Medulla oblongata (tissue), 1 donor: ENCODE measurements around the gene SEPTIN2.
"Not testable (repeated sequence)": the region's sequence is repeated elsewhere in the genome, so short reads cannot be mapped to it uniquely, and the experiment has no call there.

Source experiments
- DNase-seq: peaks from one replicate; pipeline ENCODE4 v3.0.0-alpha.2; 2015; ENCODE audit errors: extremely low spot score

Gene SEPTIN2

DNA sequence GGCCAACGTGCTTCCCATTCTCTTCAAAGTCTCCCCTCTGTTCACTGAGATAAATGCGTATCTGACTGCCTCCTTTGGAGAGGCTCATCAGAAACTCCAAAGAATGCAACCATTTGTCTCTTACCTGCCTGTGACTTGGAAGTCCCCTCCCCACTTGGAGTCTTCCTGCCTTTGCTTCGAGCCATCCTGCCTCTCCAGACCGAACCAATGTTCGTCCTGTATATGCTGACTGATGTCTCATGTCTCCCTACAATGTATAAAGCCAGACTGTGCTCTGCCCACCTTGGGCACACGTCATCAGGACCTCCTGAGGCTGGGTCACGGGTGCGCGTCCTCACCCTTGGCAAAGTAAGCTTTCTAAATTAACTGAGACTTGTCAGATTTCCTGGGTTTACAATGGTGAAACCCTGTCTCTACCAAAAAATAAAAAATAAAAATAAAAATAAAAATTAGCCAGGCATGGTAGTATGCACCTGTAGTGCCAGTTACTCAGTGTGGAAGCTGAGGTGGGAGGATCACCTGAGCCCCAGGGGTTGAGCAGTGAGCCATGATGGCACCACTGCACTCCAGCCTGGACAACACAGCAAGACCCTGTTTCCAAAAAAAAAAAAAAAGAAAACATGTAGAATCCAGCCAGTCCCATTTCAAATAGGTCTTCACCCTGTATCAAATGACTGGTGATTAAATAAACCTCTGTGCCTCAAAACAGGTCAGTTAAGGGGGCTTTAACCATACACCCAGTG lies 29.2 kb upstream of the SEPTIN2 start:
- no peak for DNase-seq

DNA sequence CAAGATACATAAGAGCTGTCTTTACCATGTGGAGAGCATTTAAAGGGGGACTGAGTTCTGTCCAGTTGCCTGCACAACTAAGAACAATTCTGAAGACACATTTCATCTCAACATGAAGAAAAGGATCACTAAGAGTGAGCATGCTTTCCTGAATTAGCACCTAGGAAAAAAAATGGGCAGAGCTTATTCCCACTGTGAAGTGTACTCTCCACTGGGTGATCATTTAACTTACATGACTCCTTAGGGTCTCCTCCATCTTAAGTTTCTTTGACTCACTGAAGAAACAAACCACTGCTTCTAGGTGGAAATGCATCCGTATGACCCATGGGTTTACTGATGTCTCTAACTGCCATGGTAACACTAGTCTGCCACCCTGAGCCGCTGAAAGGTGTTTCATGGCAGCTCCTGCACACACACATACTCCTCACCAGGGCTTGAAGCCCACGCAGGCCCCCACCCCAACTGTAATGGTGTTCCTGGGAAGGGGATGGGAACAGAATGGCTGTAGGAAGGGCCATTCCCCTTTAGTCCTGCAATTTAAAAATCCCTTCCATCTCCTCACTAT lies 27.3 kb upstream of the SEPTIN2 start:
- DNase-seq = no peak

DNA sequence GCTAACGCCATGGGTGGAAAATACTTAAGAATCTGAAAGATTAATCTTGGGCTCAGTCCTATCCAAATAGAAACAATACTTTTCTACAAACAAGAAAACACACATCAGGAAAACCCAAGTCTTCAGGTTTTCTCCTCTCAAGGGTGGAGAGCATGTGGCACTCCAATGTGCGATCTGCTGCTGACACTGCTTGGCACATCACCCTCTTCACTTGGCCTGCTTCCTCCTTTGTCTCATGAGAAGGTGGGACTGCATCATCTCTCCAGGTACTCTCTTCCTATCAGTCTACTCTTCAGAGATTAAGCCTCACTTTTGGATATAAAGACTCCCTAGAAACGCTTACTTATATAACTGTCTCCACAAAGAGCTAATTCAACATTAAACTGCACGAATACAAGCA lies 26.7 kb upstream of the SEPTIN2 start:
- no peak for DNase-seq

DNA sequence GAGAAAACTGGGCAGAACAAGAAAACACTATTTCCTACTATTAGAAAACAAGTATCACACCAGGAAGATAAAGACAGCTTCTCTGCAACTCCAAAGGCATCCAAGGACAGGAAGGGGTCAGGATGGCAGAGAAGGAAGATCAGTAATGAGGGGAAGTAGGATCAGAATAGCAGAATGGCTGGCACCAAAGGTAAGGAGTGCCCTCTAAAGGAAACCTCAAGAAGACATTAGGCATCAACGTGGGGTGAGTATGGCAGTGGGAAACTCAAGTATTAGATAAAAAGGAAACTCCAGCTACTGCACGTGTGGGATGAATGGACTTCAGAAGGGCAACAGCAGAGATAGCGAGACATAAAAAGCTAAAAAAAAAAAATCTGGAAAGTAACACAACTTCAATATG lies 26.1 kb upstream of the SEPTIN2 start:
- DNase-seq = no peak

DNA sequence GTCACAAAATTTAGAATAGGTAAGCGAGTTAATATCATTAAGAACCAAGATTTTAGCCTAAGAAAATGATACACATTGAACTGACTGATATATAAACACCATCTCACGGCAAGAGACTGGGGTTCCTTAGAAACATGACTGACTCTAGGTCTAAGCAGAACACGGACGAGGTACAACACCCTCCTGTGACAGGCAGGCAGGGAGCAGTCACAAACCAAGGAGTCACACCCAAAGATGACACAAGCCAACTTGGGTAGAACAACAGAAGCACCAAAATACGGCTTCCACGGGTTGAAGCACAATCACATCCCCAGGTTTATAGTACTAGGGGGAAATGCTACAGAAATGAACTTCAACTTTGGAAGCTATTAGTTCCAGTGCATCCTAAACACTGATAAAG lies 24.6 kb upstream of the SEPTIN2 start:
- DNase-seq = no peak

DNA sequence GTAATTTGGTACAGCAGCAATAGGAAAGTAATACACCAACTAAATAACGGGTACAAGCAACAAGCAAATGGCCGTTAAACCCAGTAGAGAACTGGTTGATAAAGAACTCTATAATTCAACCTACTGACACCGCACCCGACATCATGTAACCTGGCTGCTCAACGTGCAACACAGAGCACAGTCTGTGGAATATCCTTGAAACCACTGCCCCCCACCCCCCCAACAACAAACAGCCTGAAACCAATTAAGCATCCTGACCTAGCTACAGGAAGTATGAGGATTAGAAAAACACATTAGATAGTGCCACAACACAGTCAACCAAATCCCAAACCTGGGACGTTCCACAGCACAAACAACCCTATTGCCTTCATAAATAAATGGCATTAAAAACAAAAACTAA lies 23.7 kb upstream of the SEPTIN2 start:
- no peak for DNase-seq

DNA sequence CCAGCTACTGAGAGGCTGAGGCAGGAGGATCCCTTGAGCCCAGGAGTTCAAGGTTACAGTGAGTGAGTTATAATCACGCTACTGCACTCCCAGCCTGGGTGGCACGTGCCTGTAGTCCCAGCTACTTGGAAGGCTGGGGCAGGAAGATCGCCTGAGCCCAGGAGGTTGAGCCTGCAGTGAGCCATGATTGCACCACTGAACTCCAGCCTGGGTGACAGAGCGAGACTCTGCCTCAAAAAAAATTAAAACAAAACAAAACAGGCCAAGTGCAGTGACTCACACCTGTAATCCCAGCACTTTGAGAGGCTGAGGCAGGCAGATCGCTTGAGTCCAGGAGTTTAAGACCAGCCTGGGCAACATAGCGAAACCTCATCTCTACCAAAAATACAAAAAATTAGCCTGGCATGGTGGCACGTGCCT lies 22.3 kb upstream of the SEPTIN2 start:
- not testable (repeated sequence) for DNase-seq

DNA sequence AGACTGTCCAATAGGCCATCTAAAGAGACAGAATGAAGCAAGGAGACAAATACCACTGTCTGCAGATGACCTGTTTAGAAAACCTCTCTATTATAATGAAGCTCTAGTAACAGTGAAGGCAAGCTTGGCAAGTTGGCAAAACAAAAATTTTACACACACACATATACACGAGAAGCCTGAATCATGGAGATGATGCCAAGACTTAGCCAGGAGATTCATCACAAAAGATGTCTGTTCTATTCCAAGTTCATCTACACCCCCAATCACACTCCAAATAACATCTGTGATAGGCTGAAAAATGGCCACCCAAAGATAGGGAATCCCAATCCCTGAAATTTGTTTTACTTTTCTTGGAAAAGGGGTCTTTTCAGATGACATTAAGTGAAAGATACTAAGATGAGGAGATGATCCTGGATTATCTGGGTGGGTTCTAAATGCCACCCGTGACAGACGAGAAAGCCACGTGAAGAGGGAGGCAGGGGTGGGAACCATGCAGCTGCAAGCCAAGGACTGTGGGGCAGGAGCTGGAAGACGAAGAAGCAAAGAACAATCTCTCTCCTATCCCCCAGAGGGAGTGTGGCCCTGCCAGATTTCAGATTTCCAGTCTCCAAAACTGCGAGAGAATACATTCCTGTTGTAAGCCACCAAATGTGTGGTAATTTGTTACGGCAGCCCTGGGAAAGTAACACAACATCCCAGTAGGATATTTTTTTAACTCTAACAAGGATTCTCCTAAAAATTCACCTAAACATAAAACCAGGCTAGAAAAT lies 20.2 kb upstream of the SEPTIN2 start:
- DNase-seq = no peak

DNA sequence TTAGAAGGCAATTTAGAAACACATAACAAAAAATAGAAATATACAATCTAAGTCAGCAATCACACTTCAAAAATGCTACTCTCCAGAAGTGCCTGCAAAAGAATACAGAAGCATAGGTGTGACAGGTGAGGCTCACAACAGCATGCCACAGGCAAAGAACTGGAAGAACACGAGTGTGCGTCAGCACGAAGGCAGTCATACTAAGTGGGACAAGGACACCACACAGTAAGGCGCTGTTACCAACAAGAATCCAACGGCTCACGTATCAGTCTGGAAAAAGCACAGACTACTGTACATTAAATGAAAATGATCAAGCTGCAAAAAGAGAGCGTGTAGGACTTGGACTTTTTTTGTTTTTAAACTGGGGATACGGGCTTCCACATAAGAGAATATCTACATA lies 19.0 kb upstream of the SEPTIN2 start:
- DNase-seq = no peak

DNA sequence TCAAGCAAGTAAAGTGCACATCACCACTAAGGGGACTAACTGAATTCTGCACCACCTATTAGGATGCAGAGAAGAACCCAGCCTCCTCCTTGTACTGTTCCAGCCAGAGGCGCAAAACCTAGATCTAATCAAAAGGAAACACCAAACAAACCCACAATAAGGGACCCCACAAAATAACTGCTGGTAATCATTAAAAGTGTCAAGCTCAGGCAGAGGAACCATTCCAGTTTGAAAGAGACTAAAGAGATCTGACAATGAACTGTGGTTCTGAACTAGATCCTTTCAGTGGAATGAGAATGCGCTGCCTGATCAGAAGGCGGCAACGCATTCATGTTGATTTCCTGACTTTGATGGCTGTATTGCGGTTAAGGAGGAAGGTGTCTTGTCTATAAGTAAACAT lies 17.1 kb upstream of the SEPTIN2 start:
- DNase-seq = no peak

DNA sequence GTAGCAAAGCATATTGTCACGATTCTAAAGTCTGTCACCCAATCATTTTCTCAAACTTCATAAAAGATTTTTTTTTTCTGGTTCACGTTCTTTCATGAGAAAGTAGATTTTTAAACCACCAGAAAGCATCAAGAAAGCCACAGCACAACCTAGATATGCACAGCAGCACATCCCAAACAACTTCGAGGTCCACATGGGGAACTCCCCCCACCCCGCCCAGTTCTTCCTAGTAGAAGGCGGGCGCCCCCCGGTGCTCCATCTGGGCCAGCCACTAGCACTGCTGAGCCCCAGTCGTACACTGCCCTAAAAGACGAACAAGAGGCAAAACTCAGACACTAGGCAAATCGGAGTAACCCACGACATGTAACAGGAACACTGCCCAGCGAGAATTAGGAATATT lies 15.7 kb upstream of the SEPTIN2 start:
- DNase-seq = no peak

DNA sequence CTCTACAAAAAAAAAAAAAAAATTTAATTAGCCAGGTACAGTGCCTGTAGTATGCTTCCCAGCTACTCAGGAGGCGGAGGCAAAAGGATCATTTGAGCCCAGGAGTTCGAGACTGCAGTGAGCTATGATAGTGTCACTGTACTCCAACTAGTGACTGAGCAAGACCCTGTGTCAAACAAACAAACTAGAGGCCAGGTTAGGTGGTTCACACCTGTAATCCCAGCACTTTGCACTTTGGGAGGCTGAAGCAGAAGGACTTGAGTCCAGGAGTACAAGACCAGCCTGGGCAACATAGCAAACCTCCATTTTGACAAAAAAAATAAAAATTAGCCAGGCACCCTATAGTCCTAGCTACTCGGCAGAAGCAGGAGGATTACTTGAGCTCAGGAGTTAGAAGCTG lies 13.6 kb upstream of the SEPTIN2 start:
- DNase-seq = no peak

DNA sequence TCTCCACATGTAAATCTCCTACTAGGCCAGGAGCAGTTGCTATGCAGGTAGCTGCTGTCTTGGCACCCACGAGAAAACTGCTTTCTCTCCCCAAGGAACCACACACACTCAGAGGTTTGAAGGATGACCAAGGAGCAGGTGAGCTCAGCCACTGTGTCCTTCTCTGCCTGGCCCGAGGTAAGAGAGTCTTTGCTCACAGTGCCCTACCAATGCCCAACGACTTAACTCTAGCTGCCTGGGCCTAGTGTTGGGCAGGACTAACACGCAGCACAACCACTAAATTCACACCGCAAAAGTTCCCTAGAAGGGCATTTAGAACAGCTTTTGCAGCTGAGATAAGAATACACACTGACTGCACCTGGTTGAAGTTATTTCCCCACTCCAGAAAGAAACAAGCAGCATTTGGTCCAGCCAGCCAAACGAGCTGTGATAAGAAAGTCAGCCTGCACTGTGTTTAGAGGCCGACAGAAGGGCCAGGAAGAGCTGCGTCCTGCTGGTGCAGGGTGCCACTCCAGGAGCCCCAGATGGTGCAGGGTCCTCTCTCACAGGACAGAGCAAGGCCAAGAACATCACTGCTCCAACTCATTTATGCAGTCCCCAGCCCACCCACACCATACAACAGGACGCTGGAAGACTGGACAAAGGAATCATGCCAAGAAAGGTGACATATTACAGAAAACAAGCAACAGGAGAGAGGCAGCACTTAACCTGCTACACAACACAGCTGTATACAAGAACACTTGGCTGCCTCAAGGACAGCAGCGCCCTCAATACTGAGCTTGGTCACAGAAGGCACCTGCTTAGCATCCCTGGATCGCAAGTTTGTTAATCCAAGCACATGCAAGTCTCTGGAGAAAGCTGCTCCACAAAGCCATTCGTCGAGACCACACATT lies 12.7 kb upstream of the SEPTIN2 start:
- no peak for DNase-seq

DNA sequence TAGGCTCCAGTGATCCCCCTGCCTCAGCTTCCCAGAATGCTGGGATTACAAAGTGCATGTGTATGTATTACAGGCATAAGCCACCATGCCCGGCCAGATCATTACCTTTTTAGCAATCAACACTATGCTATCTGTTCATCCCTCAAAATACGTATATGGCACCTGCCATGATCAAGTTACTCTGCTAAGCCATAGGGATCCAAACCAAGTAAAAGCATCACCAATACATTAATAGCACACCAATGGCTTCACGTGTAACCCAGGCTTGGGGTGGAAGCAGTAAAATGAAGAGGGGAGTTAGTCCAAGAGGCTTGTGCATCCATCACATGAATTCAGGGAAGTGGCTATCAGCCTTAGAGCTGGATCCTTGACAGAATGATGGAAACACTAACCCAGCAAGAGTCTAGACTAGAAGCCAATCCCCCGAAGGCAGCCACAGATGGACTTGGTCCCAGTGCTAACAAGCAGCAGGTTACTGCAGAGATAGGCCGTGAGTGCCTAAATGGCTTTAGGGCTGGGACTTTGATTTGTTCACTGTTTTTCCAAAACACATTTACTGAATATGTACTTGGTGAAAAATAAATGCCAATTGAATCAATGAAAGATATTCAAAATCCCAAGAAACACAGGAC lies 11.6 kb upstream of the SEPTIN2 start:
- no peak for DNase-seq

DNA sequence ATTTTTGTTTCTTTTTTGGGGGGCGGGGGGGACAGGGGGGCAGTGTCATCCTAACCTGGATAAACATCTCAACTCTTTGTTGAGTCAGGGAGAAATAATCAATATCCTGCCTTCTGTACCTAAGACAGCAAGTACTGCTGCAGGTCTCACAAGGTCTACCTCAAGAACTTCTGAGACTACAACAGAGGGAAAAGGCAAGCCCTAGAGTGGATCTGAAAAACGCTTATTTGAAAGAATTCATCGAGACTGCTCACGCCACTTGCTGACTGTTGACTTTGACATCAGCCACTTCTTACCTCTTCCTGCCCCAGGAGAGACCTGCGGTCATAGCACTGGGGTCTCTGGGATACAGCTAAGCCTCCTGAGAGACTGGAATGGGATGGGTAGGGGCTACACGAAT lies 8.7 kb upstream of the SEPTIN2 start:
- no peak for DNase-seq

DNA sequence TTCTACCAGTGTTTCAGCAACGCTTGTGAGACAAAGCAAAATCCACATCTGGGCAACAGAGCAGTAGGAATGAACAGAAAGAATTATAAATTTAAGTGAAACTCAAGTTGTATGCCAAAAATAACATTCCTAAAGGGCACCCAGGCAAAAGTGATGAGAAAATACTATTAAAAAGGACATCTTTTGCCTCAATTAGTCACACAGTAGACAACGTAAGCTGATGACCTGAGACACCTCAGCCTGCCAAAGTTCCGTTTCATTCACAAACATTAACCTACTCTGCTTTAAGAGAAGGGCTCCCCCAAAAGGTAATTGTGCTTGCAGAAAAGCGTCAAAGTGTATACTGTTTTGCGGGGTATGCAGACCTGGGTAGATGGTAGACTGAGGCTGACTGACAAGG lies 7.5 kb upstream of the SEPTIN2 start:
- no peak for DNase-seq

DNA sequence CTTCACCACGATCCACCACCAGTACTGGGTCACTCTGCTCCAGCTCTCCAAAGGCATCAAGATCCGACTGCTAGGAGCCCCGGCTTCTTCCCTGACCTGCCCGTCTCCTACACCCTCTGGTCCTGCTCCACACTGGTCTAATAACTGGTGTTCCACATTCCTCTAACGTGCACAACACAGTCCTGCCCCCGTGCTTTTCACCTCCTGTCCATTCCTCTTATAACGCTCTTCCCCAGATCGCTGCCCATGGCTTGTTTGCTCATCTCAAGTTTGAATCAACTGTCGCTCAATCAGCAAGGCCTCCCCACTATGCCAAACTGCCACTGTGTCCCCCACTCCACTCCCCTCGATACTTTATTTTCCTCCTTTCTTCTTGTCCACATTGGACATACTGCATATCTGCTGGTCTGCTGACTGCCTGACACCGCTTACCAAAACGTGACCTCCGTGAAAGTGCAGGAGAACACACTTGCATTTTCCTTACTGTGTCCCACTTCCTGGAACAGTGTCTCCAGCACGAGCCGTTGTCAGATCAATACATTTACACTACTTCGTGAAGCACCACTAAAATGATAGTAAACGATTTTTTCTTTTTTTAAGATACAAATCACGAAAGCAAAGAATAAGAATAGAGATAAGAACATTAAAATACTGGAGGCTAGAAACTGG lies 6.8 kb upstream of the SEPTIN2 start:
- DNase-seq = no peak

DNA sequence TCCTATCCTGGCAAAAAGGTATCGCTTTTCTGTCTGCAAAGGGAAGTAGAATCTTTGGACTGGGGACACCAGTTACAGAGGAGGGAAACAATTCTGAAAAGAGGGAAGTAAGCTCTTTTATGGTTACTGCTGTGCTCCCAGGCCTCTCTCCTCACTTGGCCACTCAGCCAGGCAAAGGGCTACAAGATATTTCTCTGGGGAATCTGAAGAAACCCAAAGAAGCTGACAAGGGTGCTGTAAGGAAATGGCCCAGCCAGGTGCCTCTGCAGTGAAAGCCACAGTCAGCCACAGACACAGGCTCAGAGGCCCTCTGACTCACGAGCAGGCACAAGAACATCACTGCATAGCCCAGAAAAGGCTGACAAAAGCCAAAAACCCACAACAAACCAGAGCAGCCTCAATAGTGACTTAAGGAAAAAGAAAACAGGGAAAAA lies 6.0 kb upstream of the SEPTIN2 start:
- no peak for DNase-seq

DNA sequence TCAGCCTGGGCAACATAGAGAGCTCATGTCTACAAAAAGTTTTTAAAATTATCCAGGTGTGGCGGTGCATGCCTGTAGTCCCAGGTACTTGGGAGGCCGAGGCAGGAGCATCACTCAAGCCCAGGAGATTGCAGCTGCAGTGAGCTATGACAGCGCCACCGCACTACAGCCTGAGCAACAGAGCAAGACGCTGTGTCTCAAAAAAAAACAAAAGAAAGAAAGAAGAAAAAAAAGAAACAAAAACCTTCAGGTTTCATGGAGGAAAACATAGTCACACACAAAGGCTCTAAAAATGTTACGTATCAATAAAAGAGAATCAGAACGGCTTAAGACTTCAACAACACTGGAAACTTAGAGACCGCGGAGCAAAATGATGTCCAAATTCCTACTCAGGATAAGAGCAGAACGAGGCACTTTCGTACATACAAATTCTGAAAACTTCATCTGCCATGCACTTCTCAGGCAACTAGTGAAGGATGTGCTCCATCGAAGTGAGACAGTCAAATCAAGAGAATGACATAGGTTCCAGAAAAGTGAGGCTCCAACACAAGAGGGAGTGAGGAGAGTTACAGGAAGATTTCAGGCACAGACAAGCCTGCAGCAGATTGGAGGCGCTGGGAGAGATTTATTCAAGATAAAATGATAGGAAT lies 4.7 kb upstream of the SEPTIN2 start:
- DNase-seq = no peak

DNA sequence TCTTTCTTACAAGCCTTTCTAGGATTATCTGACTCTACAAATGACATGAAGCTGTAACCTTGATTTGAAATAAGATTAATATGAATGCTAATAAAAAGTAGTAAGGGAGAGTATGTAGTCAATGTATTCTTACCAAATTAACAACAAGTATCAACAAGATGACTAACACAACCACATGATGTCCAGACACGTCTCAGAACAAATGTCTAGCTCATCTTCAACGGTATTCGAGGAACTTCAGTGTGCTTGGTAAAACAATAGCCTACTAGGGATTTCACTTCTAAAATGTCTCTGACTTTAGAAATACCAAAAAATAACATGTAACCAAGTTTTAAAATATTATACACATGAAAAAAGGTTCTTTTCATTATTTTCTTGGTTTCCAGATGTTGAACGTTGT lies 3.6 kb upstream of the SEPTIN2 start:
- DNase-seq = no peak
